Vagina (tissue), 2 donors: ENCODE data around the gene SNAP29. TPM values are rescaled to one million over a fixed set of nuclear protein-coding genes. Genes with fewer than 3 reads are reported as not detected.
"Not testable (repeated sequence)": the region's sequence is repeated elsewhere in the genome, so short reads cannot be mapped to it uniquely, and the experiment has no call there.

Experiments
- DNase-seq, 2 donors: peaks; one replicate each; pipeline ENCODE4 v3.0.0-alpha.2; 2017; ENCODE audit errors: extremely low spot score in 2 of 2
- H3K27ac ChIP-seq: fragments of 200-600 bp; sonication (generic); one replicate; pipeline ENCODE4 v1.5.1; 2019
- H3K27me3 ChIP-seq: fragments of 200-600 bp; sonication (generic); one replicate; pipeline ENCODE4 v1.5.1; 2019
- H3K36me3 ChIP-seq, 2 donors: fragments of 200-600 bp; sonication (generic); one replicate each; pipeline ENCODE4 v1.5.1; 2017 to 2019
- H3K4me1 ChIP-seq: fragments of 200-600 bp; sonication (generic); one replicate; pipeline ENCODE4 v1.5.1; 2019
- H3K4me3 ChIP-seq, 2 donors: fragments of 200-600 bp; sonication (generic); 1 replicate in 1 of 2; 2 replicates in 1 of 2; pipeline ENCODE4 v1.5.1; 2016 to 2019
- H3K9me3 ChIP-seq: fragments of 200-600 bp; sonication (generic); one replicate; pipeline ENCODE4 v1.5.1; 2019
- CTCF ChIP-seq, 3 experiments: fragments of 450-650 bp in 2 of 3; fragments of 200-600 bp in 1 of 3; sonication (generic) in 1 of 3; IDR thresholded peaks; one replicate each; pipeline ENCODE4 v1.5.1; 2017 to 2019; ENCODE audit warnings: antibody characterized with exemption in 3 of 3, mild to moderate bottlenecking in 2 of 3, moderate library complexity in 2 of 3
- POLR2A ChIP-seq, 2 donors: fragments of 450-650 bp; IDR thresholded peaks; one replicate each; pipeline ENCODE4 v1.6.1; 2017; ENCODE audit warnings: antibody characterized with exemption in 2 of 2, mild to moderate bottlenecking in 2 of 2, moderate library complexity in 2 of 2
- POLR2AphosphoS5 ChIP-seq, 2 donors: sonication (generic); formaldehyde crosslinking; IDR thresholded peaks; one replicate each; pipeline ENCODE4 v1.9.0; 2017; ENCODE audit warnings: antibody characterized with exemption in 2 of 2, mild to moderate bottlenecking in 2 of 2, low read depth in 1 of 2; ENCODE audit not compliant: insufficient read depth in 1 of 2
- intact Hi-C: fragments of 100-400 bp; cut with DNase I; formaldehyde crosslinking; loops from one replicate; pipeline ENCODE4 v1.15.1; 2023
- total RNA-seq: library from RNA; depleted of rRNA; stranded (reverse); fragments of >200 nt; gene quantifications from one replicate; pipeline ENCODE4 v1.2.3, GENCODE V29; 2016

Gene SNAP29
- total RNA-seq, 1 donor from 2014 or later: 18.9 TPM

GRCh38 chr22:20825624-20826023, 33.2 kb upstream of the SNAP29 start:
- no peaks in the 10 kb centered on the region for H3K9me3 ChIP-seq
- no peak for DNase-seq
- H3K4me3 ChIP-seq: no peak overlapping the region
- H3K27me3 ChIP-seq: no peaks in the 10 kb centered on the region
- peaks cover 0 to 37% of the 10 kb centered on the region in 2 donors for H3K36me3 ChIP-seq
- TF ChIP-seq POLR2AphosphoS5 (IDR thresholded peaks at IDR 0.05; ENCODE audit: insufficient read depth in 1 of 2, low read depth in 1 of 2) (no peak), POLR2A (IDR thresholded peaks at IDR 0.05) (no peak), CTCF (IDR thresholded peaks at IDR 0.05) (no peak)
- intact Hi-C loops: no loop called here
- H3K4me1 ChIP-seq: no peaks in the 10 kb centered on the region
- no peak overlapping the region for H3K27ac ChIP-seq

GRCh38 chr22:20826373-20827152, 32.2 kb upstream of the SNAP29 start:
- DNase-seq, intact Hi-C loops, H3K4me3 ChIP-seq, H3K9me3 ChIP-seq, H3K27ac ChIP-seq, H3K27me3 ChIP-seq, H3K4me1 ChIP-seq: not testable (repeated sequence)
- peaks cover 0 to 40% of the 10 kb centered on the region in 2 donors for H3K36me3 ChIP-seq

GRCh38 chr22:20829491-20830134, 29.2 kb upstream of the SNAP29 start:
- Histone ChIP-seq H3K36me3 (peaks cover 0 to 46% of the 10 kb centered on the region in 2 donors), H3K9me3 (no peaks in the 10 kb centered on the region), H3K27ac (no peak overlapping the region), H3K4me1 (no peaks in the 10 kb centered on the region), H3K4me3 (no peak overlapping the region), H3K27me3 (no peaks in the 10 kb centered on the region)
- TF ChIP-seq POLR2A (IDR thresholded peaks at IDR 0.05): no peak
- no peak for TF ChIP-seq CTCF (IDR thresholded peaks at IDR 0.05)
- no peak for TF ChIP-seq POLR2AphosphoS5 (IDR thresholded peaks at IDR 0.05; ENCODE audit: insufficient read depth in 1 of 2, low read depth in 1 of 2)
- intact Hi-C loops: no loop called here
- DNase-seq: no peak

GRCh38 chr22:20833225-20833665, 25.6 kb upstream of the SNAP29 start:
- intact Hi-C loops: no loop called here
- no peak for DNase-seq
- no peaks in the 10 kb centered on the region for H3K4me1 ChIP-seq
- H3K27me3 ChIP-seq: no peaks in the 10 kb centered on the region
- TF ChIP-seq POLR2AphosphoS5 (IDR thresholded peaks at IDR 0.05; ENCODE audit: insufficient read depth in 1 of 2, low read depth in 1 of 2) (no peak), POLR2A (IDR thresholded peaks at IDR 0.05) (no peak), CTCF (IDR thresholded peaks at IDR 0.05) (no peak)
- no peak overlapping the region for H3K4me3 ChIP-seq
- no peak overlapping the region for H3K27ac ChIP-seq
- no peaks in the 10 kb centered on the region for H3K9me3 ChIP-seq
- peaks cover 0 to 40% of the 10 kb centered on the region in 2 donors for H3K36me3 ChIP-seq

- intact Hi-C loops: no loop called here
- Histone ChIP-seq H3K36me3 (peaks cover 0 to 31% of the 10 kb centered on the region in 2 donors), H3K4me1 (no peaks in the 10 kb centered on the region), H3K27me3 (no peaks in the 10 kb centered on the region), H3K9me3 (no peaks in the 10 kb centered on the region), H3K4me3 (no peak overlapping the region), H3K27ac (no peak overlapping the region)
- no peak for TF ChIP-seq POLR2A (IDR thresholded peaks at IDR 0.05)
- DNase-seq: no peak
Observed at GRCh38 chr22:20834206-20834605, 24.6 kb upstream of the SNAP29 start.

GRCh38 chr22:20834725-20835124, 24.1 kb upstream of the SNAP29 start:
- intact Hi-C loops: no loop called here
- DNase-seq: no peak
- no peak overlapping the region for H3K4me3 ChIP-seq
- no peak overlapping the region for H3K27ac ChIP-seq
- no peak for TF ChIP-seq CTCF (IDR thresholded peaks at IDR 0.05)
- TF ChIP-seq POLR2AphosphoS5 (IDR thresholded peaks at IDR 0.05; ENCODE audit: insufficient read depth in 1 of 2, low read depth in 1 of 2): no peak
- no peak for TF ChIP-seq POLR2A (IDR thresholded peaks at IDR 0.05)
- peaks cover 0 to 30% of the 10 kb centered on the region in 2 donors for H3K36me3 ChIP-seq
- H3K27me3 ChIP-seq: no peaks in the 10 kb centered on the region
- H3K9me3 ChIP-seq: no peaks in the 10 kb centered on the region
- no peaks in the 10 kb centered on the region for H3K4me1 ChIP-seq
